H1 (cell line): ENCODE measurements around the gene NDUFS5. TPM values are rescaled to one million over a fixed set of nuclear protein-coding genes. Genes with fewer than 3 reads are reported as not detected.

ENCODE experiments used
- CTCF ChIA-PET: fragments of 300-600 bp; sonication (Branson Sonifier 250); formaldehyde crosslinking; loops from one replicate; lab custom pipeline; 2021; ENCODE audit not compliant: partially characterized antibody; lab: Charles Lee
- POLR2A ChIA-PET: fragments of 300-600 bp; sonication (Branson Sonifier 250); formaldehyde crosslinking; loops from one replicate; lab custom pipeline; 2021; ENCODE audit warnings: inconsistent platforms; ENCODE audit not compliant: partially characterized antibody; lab: Charles Lee
- DNase-seq, 2 experiments: peaks; one replicate each; pipeline versions ENCODE4 v3.0.0 to v3.0.0-alpha.2; 2010 to 2022; ENCODE audit warnings: low spot score in 2 of 2, low read depth in 1 of 2, mixed read lengths in 1 of 2
- FAIRE-seq: peaks from 2 replicates; lab custom pipeline; 2011; peaks lifted over from hg19 to GRCh38; lab: Jason Lieb, UNC
- H2AFZ ChIP-seq: 2 replicates; pipeline ENCODE4 v1.8.1; 2012; ENCODE audit warnings: low read length, inconsistent platforms
- H2AK5ac ChIP-seq: 2 replicates; pipeline ENCODE4 v1.6.1; 2013; ENCODE audit warnings: low read depth, low read length
- H2BK120ac ChIP-seq: replicated peaks from 2 replicates; pipeline ENCODE3; 2013; ENCODE audit warnings: low read depth, low read length, inconsistent platforms
- H2BK12ac ChIP-seq: 2 replicates; pipeline ENCODE4 v1.6.1; 2013; ENCODE audit warnings: low read depth, low read length
- H2BK15ac ChIP-seq: 2 replicates; pipeline ENCODE4 v1.6.1; 2013; ENCODE audit warnings: low read length
- H2BK20ac ChIP-seq: 2 replicates; pipeline ENCODE4 v1.6.1; 2013; ENCODE audit warnings: low read length
- H2BK5ac ChIP-seq: 2 replicates; pipeline ENCODE4 v1.6.1; 2013; ENCODE audit warnings: low read depth, low read length
- H3K14ac ChIP-seq: 2 replicates; pipeline ENCODE4 v1.6.1; 2013; ENCODE audit warnings: inconsistent platforms; ENCODE audit not compliant: insufficient read length
- H3K18ac ChIP-seq: 2 replicates; pipeline ENCODE4 v1.6.1; 2013; ENCODE audit warnings: low read length; ENCODE audit errors: extremely low read depth
- H3K23ac ChIP-seq: 2 replicates; pipeline ENCODE4 v1.6.1; 2013; ENCODE audit warnings: inconsistent platforms; ENCODE audit not compliant: insufficient read length
- H3K23me2 ChIP-seq: 2 replicates; pipeline ENCODE4 v1.6.1; 2013; ENCODE audit warnings: low read depth, low read length
- H3K27ac ChIP-seq: 2 replicates; pipeline ENCODE4 v1.6.1; 2011; ENCODE audit warnings: low read depth, low read length, inconsistent platforms
- H3K27me3 ChIP-seq, 4 experiments: replicated peaks in 1 of 4; 1 replicate in 1 of 4; 2 replicates in 3 of 4; pipeline versions ENCODE4 v1.6.1 to v1.8.1; 2011 to 2013; ENCODE audit warnings: low read length in 3 of 4, mild to moderate bottlenecking in 3 of 4, inconsistent platforms in 2 of 4, mixed read lengths in 2 of 4, moderate library complexity in 1 of 4; ENCODE audit not compliant: control insufficient read depth in 3 of 4, insufficient read depth in 3 of 4; ENCODE audit errors: extremely low read depth in 1 of 4
- H3K36me3 ChIP-seq, 4 experiments: 2 replicates each; pipeline versions ENCODE4 v1.6.1 to v1.8.1; 2011 to 2013; ENCODE audit warnings: mild to moderate bottlenecking in 4 of 4, low read length in 3 of 4, moderate library complexity in 2 of 4, control low read depth in 1 of 4, inconsistent platforms in 1 of 4; ENCODE audit not compliant: insufficient read depth in 4 of 4, control insufficient read depth in 2 of 4
- H3K4ac ChIP-seq: replicated peaks from 2 replicates; pipeline ENCODE3; 2013; ENCODE audit warnings: low read length, low read depth, mixed read lengths, inconsistent platforms; ENCODE audit not compliant: insufficient read length
- H3K4me1 ChIP-seq, 4 experiments: replicated peaks in 1 of 4; 1 replicate in 1 of 4; 2 replicates in 3 of 4; pipeline versions ENCODE4 v1.6.1 to v1.8.1; 2011 to 2013; ENCODE audit warnings: low read length in 3 of 4, inconsistent platforms in 2 of 4, mixed read lengths in 1 of 4; ENCODE audit not compliant: insufficient read depth in 4 of 4, control insufficient read depth in 3 of 4
- H3K4me2 ChIP-seq, 2 experiments: 2 replicates each; pipeline versions ENCODE4 v1.6.1 to v1.8.1; 2011 to 2013; ENCODE audit warnings: low read depth in 2 of 2, low read length in 2 of 2, control low read depth in 1 of 2, inconsistent platforms in 1 of 2, mild to moderate bottlenecking in 1 of 2; ENCODE audit not compliant: insufficient read depth in 1 of 2
- H3K4me3 ChIP-seq, 4 experiments: fragments of 200-600, 300-600 bp in 1 of 4; sonication (generic), shearing (Covaris generic), sonication (Bioruptor Twin) in 1 of 4; 2 replicates each; pipeline versions ENCODE4 v1.5.1 to v1.8.1; 2011 to 2016; ENCODE audit warnings: low read length in 4 of 4, low read depth in 3 of 4, control low read depth in 2 of 4, inconsistent platforms in 2 of 4, mild to moderate bottlenecking in 2 of 4, mixed read lengths in 1 of 4, moderate library complexity in 1 of 4; ENCODE audit not compliant: insufficient read depth in 2 of 4; ENCODE audit errors: extremely low read depth in 1 of 4
- H3K56ac ChIP-seq: replicated peaks from 2 replicates; pipeline ENCODE3; 2013; ENCODE audit warnings: low read depth, mild to moderate bottlenecking, mixed read lengths, low read length, inconsistent platforms; ENCODE audit not compliant: insufficient read length
- H3K79me1 ChIP-seq: 2 replicates; pipeline ENCODE4 v1.6.1; 2013; ENCODE audit warnings: low read depth, low read length, control low read depth
- H3K79me2 ChIP-seq, 2 experiments: 2 replicates each; pipeline versions ENCODE4 v1.6.1 to v1.8.1; 2012 to 2013; ENCODE audit warnings: low read length in 2 of 2, mild to moderate bottlenecking in 2 of 2, inconsistent platforms in 1 of 2; ENCODE audit not compliant: insufficient read depth in 2 of 2, control insufficient read depth in 1 of 2
- H3K9ac ChIP-seq, 4 experiments: replicated peaks in 1 of 4; 1 replicate in 1 of 4; 2 replicates in 3 of 4; pipeline versions ENCODE4 v1.6.1 to v1.8.1; 2011 to 2013; ENCODE audit warnings: low read depth in 3 of 4, low read length in 3 of 4, control low read depth in 2 of 4, mild to moderate bottlenecking in 2 of 4, moderate library complexity in 2 of 4, inconsistent platforms in 1 of 4; ENCODE audit errors: extremely low read depth in 1 of 4
- H3K9me3 ChIP-seq, 2 experiments: 2 replicates each; pipeline versions ENCODE4 v1.6.1 to v1.8.1; 2012 to 2013; ENCODE audit warnings: mild to moderate bottlenecking in 2 of 2, moderate library complexity in 2 of 2, control low read depth in 1 of 2, inconsistent platforms in 1 of 2, low read depth in 1 of 2, low read length in 1 of 2, mixed read lengths in 1 of 2; ENCODE audit not compliant: insufficient read depth in 2 of 2
- H4K20me1 ChIP-seq, 2 experiments: replicated peaks in 1 of 2; 2 replicates each; pipeline versions ENCODE3 to v1.8.1; 2011 to 2013; ENCODE audit warnings: inconsistent platforms in 2 of 2, low read length in 2 of 2, mild to moderate bottlenecking in 1 of 2; ENCODE audit not compliant: insufficient read depth in 2 of 2, control insufficient read depth in 1 of 2
- H4K5ac ChIP-seq: 2 replicates; pipeline ENCODE4 v1.6.1; 2013; ENCODE audit warnings: low read length, low read depth, mixed read lengths, inconsistent platforms; ENCODE audit not compliant: insufficient read length
- H4K8ac ChIP-seq: 2 replicates; pipeline ENCODE4 v1.8.0; 2013; ENCODE audit warnings: mild to moderate bottlenecking, moderate library complexity, low read length, inconsistent platforms; ENCODE audit not compliant: insufficient read depth; ENCODE audit errors: extremely low read depth
- H4K91ac ChIP-seq: replicated peaks from 2 replicates; pipeline ENCODE3; 2013; ENCODE audit warnings: low read length, mixed read lengths, inconsistent platforms; ENCODE audit not compliant: insufficient read length
- NRF1 ChIP-seq: IDR thresholded peaks from 2 replicates; pipeline ENCODE4 v1.6.1; 2011; ENCODE audit warnings: mild to moderate bottlenecking, low read depth, low read length, improper control_type of control experiment
- RFX5 ChIP-seq: IDR thresholded peaks from 2 replicates; pipeline ENCODE4 v1.6.1; 2011; ENCODE audit warnings: low read depth, low read length, improper control_type of control experiment, borderline replicate concordance
- WGBS, 2 experiments: shearing (Covaris generic) in 1 of 2; methylation state at CpG; one replicate each; pipeline versions ENCODE4 v1.1.6 to v1.1.7; 2013 to 2015; ENCODE audit warnings: low lambda C conversion rate in 2 of 2, mixed read lengths in 2 of 2, inconsistent platforms in 1 of 2, low coverage in 1 of 2, missing lambda C conversion rate in 1 of 2; ENCODE audit not compliant: insufficient replicate concordance in 2 of 2, insufficient coverage in 1 of 2, insufficient read length in 1 of 2; ENCODE audit errors: extremely low coverage in 1 of 2, missing lambda C conversion rate in 1 of 2; 5-methylcytosine and 5-hydroxymethylcytosine counted together
- polyA plus RNA-seq, 7 experiments: library from polyadenylated mRNA; depleted of rRNA in 3 of 7; stranded (reverse) in 5 of 7; unstranded in 2 of 7; fragments of >200 nt in 5 of 7; fragments of 200-250 nt in 2 of 7; gene quantifications; 1 replicate in 5 of 7; 2 replicates in 1 of 7; 4 replicates in 1 of 7; pipeline versions ENCODE4 v1.2.1 to v1.2.3, GENCODE V29; 2011 to 2013; ENCODE audit warnings: missing spikeins in 2 of 7, mixed read lengths in 2 of 7
- total RNA-seq: library from RNA; stranded (reverse); fragmentation: NEBNext Ultra II Directional; extraction: Animal tissue kit (Norgen Biotek cat#: 25700); gene quantifications from 2 replicates; pipeline ENCODE4 v1.2.1, GENCODE V29; 2021

The NDUFS5 gene
- total and polyA plus RNA-seq, 2 of the 8 experiments (the other 6 are each of a cell fraction or from before 2014, with no cell fraction given) = 435 to 835 TPM

DNA sequence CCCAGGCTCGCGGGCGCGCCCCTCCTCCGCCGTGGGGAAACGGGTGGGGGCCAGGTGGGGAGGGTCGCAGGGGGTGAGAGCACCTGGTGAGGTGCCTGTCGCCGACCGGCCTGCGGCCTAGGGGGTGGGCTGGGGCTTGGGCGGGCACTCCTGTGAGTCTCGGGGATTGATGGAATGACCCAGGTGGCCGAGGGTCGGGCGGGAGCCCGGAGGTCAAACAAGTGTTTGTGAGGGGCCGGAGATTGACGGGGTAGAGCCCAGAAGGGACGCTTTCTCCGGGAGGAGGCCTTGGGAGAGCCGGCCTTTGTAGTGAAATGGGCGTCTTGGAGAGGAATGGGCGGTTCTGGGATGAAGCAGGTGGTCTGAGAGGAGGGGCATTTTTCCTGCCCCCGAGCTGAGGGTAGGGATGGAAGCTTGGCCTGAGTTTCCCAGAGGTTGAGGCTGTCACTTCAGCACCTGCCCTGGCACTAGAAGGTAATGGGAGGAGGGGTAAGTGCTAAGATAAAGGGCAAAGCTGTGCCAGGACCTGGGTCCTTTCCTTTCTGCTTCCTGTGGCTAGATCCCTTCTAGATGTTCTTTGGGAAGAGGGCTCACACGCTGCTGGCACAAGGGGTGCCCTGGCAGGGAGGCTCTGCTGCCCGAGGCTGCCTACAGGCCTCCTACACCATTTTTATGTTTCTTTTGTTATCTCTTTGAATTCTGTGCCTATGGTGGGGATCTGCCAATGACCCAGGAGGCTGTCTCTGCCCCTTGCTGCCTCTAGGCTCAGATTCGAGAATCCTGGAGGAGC is 56.1 kb downstream of the NDUFS5 start:
- TF ChIP-seq NRF1 (no peak), RFX5 (no peak)
- no peaks in the 10 kb centered on the region for H3K9me3 ChIP-seq
- H3K36me3 ChIP-seq = no peaks in the 10 kb centered on the region
- no peaks in the 10 kb centered on the region for H4K20me1 ChIP-seq
- H2AFZ ChIP-seq = no peak overlapping the region
- peak overlapping the region; percentile 50 to 72 (median 56) for H3K4me3 ChIP-seq
- no peak overlapping the region for H2BK5ac ChIP-seq
- 0 out of 7 replicates have a peak overlapping the region, but pooled peaks of 1 of the 4 experiments have one; percentile 2 for H3K9ac ChIP-seq
- WGBS, 2 experiments = 20% methylated on average over 13 of the region's 29 CpGs; no CpG with 5 or more reads in 1 of the 2 experiments
- no peak overlapping the region for H2AK5ac ChIP-seq
- no peak overlapping the region for H3K23ac ChIP-seq
- no peaks in the 10 kb centered on the region for H3K79me2 ChIP-seq
- H3K27ac ChIP-seq = no peak overlapping the region
- H3K23me2 ChIP-seq = peaks cover 8% of the 10 kb centered on the region; the same call in 1 of the 2 replicates
- no peak overlapping the region for H2BK15ac ChIP-seq
- H3K14ac ChIP-seq = no peak overlapping the region
- H4K8ac ChIP-seq = no peak overlapping the region
- no peak overlapping the region for H3K56ac ChIP-seq
- FAIRE-seq (no peak), DNase-seq (peak in 1 of 2 experiments; percentile 62)
- H2BK120ac ChIP-seq = no peak overlapping the region
- H4K91ac ChIP-seq = no peak overlapping the region
- no peak overlapping the region for H3K4ac ChIP-seq
- peaks cover 0 to 12% (median 8%) of the 10 kb centered on the region in 4 experiments; a peak in 6 of 7 replicates for H3K27me3 ChIP-seq
- H4K5ac ChIP-seq = no peak overlapping the region
- no peaks in the 10 kb centered on the region; the same call in none of the 2 replicates for H3K79me1 ChIP-seq
- H2BK12ac ChIP-seq = no peak overlapping the region
- ChIA-PET POLR2A (interaction anchor here (1.1 to 5.0 kb wide), 7 partner anchors 10 to 91 kb away, joined by 3 to 16 read pairs (median 4); partner anchors contain the start of genes AKIRIN1 and NDUFS5), CTCF (interaction anchor here (0.5 to 4.5 kb wide), 7 partner anchors 10 to 248 kb away, joined by 3 to 26 read pairs (median 5); no protein-coding TSS in a partner anchor)
- peak overlapping the region; percentile 32; the same call in 1 of the 2 replicates for H3K18ac ChIP-seq
- H3K4me2 ChIP-seq = peak overlapping the region; percentile 74 to 91
- H3K4me1 ChIP-seq = peaks cover 6 to 10% (median 6%) of the 10 kb centered on the region in 4 experiments
- no peak overlapping the region for H2BK20ac ChIP-seq
